Activated CD4-positive, alpha-beta T cell treated with anti-CD3 and anti-CD28 coated beads for 24 hours (primary cell): ENCODE data around the gene MRPL42.
"Not testable (repeated sequence)": the region's sequence is repeated elsewhere in the genome, so short reads cannot be mapped to it uniquely, and the experiment has no call there.

Experiments
- DNase-seq, 2 donors: peaks; one replicate each; pipeline ENCODE4 v3.0.0-alpha.2; 2020; ENCODE audit warnings: low read depth in 2 of 2

The MRPL42 gene

DNA sequence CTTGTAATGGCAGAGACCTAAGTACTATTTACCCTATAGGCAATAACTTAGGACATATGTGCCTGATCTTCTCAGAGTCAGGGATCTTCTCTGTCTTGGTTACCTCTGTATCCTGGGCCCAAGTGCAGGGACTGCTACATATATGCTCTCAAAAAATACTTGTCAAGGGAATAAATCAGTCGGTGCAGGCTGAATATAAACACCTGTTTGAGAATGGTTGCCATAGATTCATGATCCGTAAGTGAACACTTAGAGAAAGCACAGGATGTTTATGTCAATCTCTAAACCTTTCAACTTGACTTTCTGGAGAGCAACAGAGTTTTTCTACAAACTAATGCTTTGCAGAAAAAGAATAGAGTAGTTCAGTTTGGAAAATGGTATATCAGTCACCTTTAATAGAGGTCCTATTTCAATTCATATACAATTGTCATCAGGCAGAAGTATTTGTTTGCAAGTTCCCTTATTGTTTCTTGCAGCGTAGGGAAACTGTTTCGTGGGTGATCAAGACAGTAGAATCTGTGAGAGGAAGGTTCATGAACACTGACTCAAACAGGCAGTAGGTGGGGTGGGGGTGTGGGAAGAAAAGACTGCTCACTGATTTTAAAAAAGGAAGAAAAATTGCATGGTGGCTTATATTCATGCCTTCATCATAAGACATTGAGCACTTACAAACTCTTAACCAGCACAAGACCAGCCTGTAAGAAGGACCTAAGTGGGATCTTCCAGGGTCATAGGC, 19.6 kb upstream of the MRPL42 start:
- DNase-seq = no peak

GRCh38 chr12:93448796-93449195, 18.5 kb upstream of the MRPL42 start:
- DNase-seq = no peak

DNA sequence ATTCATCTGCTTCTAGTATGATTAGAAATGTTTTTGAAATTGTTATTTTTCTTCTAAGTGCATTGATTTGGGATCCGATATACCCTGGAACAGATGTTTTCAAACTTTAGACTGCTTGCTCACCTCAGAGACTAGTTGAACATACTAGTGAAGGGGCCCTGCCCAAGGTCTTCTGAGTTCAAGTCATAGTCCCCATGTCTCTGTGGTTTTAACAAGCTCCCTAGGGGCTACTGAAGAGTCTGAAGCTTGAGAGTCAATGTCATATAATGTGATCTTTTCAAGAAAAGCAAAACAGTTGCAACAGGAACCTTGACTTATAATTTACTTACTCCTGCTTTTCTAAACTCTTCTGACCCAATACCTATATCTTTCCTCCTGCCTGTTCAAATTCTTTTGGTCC, 18.0 kb upstream of the MRPL42 start:
- no peak for DNase-seq

- DNase-seq = no peak
Observed at GRCh38 chr12:93451423-93452158, 15.7 kb upstream of the MRPL42 start.

- DNase-seq = no peak
Observed at GRCh38 chr12:93453633-93454032, 13.7 kb upstream of the MRPL42 start.

- no peak for DNase-seq
Observed at GRCh38 chr12:93456077-93456476, 11.2 kb upstream of the MRPL42 start.

DNA sequence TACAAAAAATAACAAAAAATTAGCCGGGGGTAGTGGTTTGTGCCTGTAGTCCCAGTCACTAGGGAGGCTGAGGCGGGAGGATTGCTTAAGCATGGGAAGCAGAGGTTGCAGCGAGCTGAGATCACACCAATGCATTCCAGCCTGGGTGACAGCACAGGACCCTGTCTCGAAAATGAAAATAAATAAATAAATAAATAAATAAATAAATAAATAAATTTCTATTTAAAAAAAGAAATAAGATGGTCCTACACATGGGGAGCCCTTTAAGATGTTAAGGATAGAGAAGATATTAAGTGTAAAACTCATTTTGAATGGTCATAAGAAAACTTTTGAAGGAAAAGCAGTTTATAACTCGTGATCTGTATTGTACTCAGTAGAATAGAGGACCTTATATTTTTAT, 8.2 kb upstream of the MRPL42 start:
- no peak for DNase-seq

- DNase-seq = no peak
Observed at GRCh38 chr12:93460003-93460402, 7.3 kb upstream of the MRPL42 start.

- DNase-seq = no peak
Observed at GRCh38 chr12:93460902-93461301, 6.4 kb upstream of the MRPL42 start.

DNA sequence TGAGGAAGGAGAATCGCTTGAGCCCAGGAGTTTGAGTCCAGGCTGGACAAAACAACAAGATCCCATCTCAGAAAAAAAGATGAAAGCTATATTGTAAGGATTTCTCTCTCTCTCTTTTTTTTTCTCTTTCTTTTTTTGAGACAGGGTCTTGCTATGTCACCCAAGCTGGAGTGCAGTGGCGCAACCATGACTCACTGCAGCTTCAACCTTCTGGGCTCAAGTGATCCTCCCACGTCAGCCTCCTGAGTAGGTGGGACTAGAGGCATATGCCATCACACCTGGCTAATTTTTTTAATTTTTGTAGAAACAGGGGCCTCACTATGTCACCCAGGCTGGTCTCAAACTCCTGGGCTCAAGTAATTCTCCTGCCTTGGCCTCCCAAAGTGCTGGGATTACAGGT, 5.8 kb upstream of the MRPL42 start:
- no peak for DNase-seq

DNA sequence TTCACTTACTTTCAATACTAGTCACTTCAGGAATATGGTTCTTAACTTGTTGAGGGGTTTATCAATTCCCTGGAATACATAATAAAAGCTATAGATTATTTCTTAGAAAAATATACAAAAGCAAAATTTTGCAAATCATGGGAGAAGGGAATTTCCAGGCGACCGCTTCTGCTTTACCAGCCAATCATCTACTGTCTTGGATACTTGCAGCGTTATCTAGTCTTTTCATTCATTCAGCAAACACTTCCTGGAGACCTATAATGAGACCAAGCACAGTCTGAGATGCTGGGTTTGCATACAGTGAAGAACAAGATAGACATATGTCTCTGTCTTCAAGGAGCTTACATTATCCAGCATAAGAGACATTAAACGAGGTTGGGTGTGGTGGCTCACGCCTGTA, 1.5 kb upstream of the MRPL42 start:
- no peak for DNase-seq

- DNase-seq = no peak
Observed at GRCh38 chr12:93466625-93467350, 526 bp upstream of the MRPL42 start.

GRCh38 chr12:93468008-93468371, 676 bp downstream of the MRPL42 start:
- no peak for DNase-seq

- DNase-seq = no peak
Observed at GRCh38 chr12:93469386-93469785, 2.1 kb downstream of the MRPL42 start.

DNA sequence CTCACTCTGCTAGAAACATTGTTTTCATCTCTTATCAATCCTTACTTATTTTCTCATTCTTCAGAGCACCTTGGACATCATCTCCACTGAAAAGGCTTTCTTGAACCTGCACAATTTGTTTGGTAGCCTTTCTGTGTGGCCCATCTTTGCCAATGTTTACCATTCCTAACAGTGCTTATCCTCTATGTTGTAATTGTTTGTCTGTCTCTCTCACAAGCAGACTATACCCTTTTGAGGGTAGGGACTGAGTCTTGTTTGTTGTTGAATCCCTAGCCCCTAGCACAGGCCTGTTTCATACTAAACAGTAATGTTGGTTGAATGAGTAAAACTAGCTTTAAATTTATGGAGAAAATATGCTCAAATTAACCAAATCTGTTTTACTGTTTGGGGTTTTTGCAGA, 9.2 kb downstream of the MRPL42 start:
- no peak for DNase-seq

GRCh38 chr12:93482721-93483120, 15.4 kb downstream of the MRPL42 start:
- DNase-seq = no peak

DNA sequence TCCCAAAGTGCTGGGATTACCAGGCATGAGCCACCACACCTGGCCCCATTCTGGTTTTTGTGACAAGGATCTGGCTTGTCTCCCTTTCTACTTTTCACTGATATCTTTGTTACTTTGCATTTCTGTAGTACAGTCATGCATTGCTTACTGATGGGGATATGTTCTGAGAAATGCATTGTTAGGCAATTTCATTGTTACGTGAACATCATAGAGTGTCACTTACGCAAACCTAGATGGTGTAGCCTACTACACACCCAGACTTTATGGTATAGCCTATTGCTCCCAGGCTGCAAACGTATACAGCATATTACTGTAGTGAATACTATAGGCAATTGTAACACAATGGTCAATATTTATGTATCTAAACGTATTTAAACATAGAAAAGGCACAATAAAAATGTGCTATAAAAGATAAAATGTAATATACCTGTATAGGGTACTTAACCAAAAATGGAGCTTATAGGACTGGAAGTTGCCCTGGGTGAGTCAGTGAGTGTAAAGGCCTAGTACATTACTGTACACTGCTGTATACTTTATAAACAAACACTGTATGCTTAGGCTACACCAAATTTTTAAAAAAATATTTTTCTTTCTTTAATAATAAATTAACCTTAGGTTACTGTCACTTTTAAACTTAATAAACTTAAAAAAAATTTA, 16.0 kb downstream of the MRPL42 start:
- DNase-seq = no peak

- DNase-seq = no peak
Observed at GRCh38 chr12:93484315-93484981, 17.1 kb downstream of the MRPL42 start.

DNA sequence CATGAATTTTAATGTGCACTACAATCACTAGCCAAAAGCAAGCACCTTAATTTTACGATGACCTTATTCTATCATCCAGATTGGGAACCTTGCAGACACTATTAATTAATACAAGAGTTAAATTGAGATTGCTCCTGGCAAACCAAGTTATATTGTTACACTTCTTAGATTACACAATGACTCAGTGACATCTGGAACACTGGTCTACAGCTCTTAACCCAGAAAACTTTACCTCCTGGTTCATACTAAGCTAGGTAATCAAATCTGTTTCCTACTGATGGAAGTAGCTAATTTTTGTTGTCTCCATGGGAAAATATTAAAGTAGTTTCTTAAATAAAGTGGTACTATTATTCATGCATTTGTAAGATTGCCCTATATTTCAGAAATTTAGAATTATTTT, 25.5 kb downstream of the MRPL42 start:
- DNase-seq = not testable (repeated sequence)

DNA sequence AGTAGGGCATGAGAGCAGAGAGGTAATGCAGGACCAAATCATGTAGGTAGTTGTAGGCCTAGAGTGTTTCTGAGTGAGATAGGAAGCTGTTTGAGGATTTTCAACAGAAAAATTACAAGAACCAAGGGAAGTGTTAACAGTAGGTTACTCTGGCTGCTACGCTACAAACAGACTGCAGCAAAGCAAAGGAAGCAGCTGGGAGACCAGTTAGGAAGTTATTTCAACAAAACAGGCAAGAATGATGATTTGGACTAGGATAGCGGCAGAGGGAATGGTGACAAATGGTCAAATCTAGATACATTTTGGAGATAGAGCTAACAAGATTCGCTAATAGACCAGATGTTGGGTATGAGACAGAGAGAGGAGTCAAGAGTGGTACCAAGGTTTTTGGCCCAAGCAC, 26.8 kb downstream of the MRPL42 start:
- DNase-seq = no peak

DNA sequence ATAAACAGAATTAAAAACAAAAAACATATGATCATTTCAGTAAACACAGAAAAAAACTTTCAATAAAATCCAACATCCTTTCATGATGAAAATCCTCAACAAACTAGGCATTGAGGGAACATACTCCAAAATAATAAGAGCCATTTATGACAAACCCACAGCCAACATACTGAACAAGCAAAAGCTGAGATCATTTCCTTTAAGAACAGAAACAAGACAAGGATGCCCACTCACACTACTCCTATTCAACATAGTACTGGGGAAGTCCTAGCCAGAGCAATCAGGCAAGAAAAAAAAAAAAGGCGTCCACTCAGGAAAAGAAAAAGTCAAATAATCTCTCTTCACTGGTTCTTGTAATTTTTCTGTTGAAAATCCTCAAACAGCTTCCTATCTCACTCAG, 30.1 kb downstream of the MRPL42 start:
- DNase-seq = no peak

DNA sequence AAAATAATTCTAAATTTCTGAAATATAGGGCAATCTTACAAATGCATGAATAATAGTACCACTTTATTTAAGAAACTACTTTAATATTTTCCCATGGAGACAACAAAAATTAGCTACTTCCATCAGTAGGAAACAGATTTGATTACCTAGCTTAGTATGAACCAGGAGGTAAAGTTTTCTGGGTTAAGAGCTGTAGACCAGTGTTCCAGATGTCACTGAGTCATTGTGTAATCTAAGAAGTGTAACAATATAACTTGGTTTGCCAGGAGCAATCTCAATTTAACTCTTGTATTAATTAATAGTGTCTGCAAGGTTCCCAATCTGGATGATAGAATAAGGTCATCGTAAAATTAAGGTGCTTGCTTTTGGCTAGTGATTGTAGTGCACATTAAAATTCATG, 31.5 kb downstream of the MRPL42 start:
- not testable (repeated sequence) for DNase-seq
